ENCODE data around the gene LAYN. TPM values are rescaled to one million over a fixed set of nuclear protein-coding genes. Genes with fewer than 3 reads are reported as not detected.
A peak's percentile ranks its signal among the peaks of the same experiment; 100 is the strongest.

The LAYN gene
- total and polyA plus RNA-seq, 12 donors, result 1.6 to 4.9 (median 4.0) TPM

DNA sequence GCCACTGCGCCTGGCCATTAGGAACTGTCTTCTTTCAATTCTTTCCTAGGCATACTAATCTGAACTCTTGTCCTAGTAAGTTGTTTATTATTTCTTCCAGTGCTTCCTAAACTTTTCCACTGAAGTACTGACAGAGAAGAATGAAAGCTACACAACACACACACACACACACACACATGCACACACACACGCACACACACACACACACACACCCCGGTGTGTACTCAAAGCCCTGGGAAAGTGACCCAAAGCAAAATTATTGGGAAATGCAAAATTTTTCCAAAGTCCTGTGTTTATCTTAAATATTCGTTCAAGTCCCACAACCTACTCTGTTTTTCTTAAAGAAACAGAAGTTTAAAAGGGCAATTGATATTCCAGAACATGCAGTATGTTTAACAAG, 42.4 kb downstream of the LAYN start:
- WGBS, 2 donors, result 66% methylated on average over 4 of the region's 4 CpGs
- H3K4me3 ChIP-seq, result no peak overlapping the region
- ATAC-seq, result no peak
- H3K4me1 ChIP-seq, result no peaks in the 10 kb centered on the region
- no peaks in the 10 kb centered on the region for H3K27me3 ChIP-seq
- H3K9me3 ChIP-seq, result peaks cover 0 to 2% (median 0%) of the 10 kb centered on the region in 11 donors
- intact Hi-C loops (cut with DNase I), result no loop called here
- no peak for DNase-seq
- TF ChIP-seq, protein P1, sequence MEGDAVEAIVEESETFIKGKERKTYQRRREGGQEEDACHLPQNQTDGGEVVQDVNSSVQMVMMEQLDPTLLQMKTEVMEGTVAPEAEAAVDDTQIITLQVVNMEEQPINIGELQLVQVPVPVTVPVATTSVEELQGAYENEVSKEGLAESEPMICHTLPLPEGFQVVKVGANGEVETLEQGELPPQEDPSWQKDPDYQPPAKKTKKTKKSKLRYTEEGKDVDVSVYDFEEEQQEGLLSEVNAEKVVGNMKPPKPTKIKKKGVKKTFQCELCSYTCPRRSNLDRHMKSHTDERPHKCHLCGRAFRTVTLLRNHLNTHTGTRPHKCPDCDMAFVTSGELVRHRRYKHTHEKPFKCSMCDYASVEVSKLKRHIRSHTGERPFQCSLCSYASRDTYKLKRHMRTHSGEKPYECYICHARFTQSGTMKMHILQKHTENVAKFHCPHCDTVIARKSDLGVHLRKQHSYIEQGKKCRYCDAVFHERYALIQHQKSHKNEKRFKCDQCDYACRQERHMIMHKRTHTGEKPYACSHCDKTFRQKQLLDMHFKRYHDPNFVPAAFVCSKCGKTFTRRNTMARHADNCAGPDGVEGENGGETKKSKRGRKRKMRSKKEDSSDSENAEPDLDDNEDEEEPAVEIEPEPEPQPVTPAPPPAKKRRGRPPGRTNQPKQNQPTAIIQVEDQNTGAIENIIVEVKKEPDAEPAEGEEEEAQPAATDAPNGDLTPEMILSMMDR (IDR thresholded peaks at IDR 0.05), result no peak
- no peak overlapping the region for H3K27ac ChIP-seq
- H3K36me3 ChIP-seq, result no peaks in the 10 kb centered on the region

DNA sequence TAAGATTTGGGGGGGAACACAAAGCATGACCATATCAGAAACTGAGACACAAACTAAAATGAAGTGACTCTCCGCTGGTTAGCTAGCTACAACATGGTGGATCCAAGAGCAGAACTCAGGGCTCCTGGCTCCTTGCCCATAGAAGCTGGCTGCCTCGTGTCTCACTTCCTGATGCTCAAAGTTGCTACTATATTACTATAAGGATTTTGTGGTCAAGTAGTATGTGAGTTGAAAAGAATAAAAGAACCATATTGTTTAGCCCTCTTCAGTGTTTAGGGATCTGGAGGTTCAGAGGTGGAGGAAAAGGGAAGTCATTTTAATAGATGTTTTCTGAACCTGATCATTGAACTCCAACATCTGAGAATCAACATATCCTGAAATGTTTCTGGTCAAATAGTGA, 44.9 kb downstream of the LAYN start:
- 49 to 54% methylated on average over 2 of the region's 2 CpGs for WGBS, 2 donors
- H3K4me3 ChIP-seq, result no peak overlapping the region
- no peak overlapping the region for H3K27ac ChIP-seq
- H3K27me3 ChIP-seq, result no peaks in the 10 kb centered on the region
- intact Hi-C loops (cut with DNase I), result loop anchor here in 6 of 10 donors (5.0 kb wide), 3 partner anchors 192 to 257 kb away; no protein-coding TSS in a partner anchor
- ATAC-seq, result no peak
- H3K36me3 ChIP-seq, result no peaks in the 10 kb centered on the region
- H3K9me3 ChIP-seq, result peaks cover 0 to 3% (median 0%) of the 10 kb centered on the region in 11 donors
- no peak for DNase-seq
- H3K4me1 ChIP-seq, result no peaks in the 10 kb centered on the region
- TF ChIP-seq, protein P1 (IDR thresholded peaks at IDR 0.05), result no peak

DNA sequence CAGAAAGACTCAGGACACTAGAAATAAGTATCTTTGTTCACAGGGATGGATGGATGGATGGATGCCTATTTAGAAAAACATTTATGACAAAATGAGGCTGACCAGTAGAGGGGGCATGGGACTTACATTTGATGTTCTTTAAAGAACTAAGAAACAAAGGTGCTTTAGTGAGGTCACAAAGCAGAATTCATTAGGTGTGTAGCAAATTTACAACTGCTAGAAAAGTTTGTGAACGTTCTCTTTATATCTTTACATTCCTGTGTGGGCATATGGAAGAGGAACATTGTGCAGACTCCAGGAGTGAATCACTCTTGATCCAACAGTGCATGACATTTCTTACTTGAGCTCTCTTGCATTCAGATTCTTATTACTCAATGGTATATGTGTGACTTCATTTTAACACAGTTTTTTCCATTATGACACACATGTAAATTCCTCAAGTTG, 45.9 kb downstream of the LAYN start:
- ATAC-seq (peak in 4 of 8 donors; percentile 27 to 57 (median 44)), DNase-seq (peak in 1 of 2 donors; percentile 50)
- 8 to 9% methylated on average over 1 of the region's 1 CpG for WGBS, 2 donors
- Histone ChIP-seq H3K27ac (no peak overlapping the region), H3K9me3 (peaks cover 0 to 3% (median 0%) of the 10 kb centered on the region in 11 donors), H3K36me3 (no peaks in the 10 kb centered on the region), H3K4me3 (no peak overlapping the region), H3K4me1 (no peaks in the 10 kb centered on the region), H3K27me3 (no peaks in the 10 kb centered on the region)
- intact Hi-C loops (cut with DNase I), result loop anchor here in 7 of 10 donors (1.0 to 5.0 kb wide), 5 partner anchors 190 to 256 kb away; no protein-coding TSS in a partner anchor
- TF ChIP-seq, protein P1 (IDR thresholded peaks at IDR 0.05), result peak; percentile 21 to 73 (median 62)

DNA sequence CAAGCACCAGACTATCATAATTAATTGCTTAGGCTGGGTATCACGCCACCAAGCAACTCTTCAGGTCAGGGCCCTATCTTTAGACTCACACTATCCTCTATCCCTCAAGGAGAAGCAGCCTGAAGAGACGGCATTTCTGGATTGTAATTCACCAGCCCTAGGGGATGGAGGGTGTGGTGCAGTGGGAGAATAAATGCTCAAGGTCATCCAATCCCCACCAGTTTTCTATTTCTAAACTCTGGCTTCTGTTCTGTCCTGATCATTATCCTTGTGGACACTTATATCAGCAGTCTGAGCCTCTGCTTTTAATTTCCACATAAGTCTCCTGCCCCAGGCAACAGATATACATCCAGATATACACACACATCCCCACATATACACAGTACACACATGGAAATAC, 48.6 kb downstream of the LAYN start:
- peaks cover 0 to 3% (median 0%) of the 10 kb centered on the region in 11 donors for H3K9me3 ChIP-seq
- H3K36me3 ChIP-seq, result no peaks in the 10 kb centered on the region
- intact Hi-C loops (cut with DNase I), result loop anchor here in 6 of 10 donors (5.0 kb wide), 3 partner anchors 188 to 253 kb away; no protein-coding TSS in a partner anchor
- no peaks in the 10 kb centered on the region for H3K4me1 ChIP-seq
- TF ChIP-seq, protein P1 (IDR thresholded peaks at IDR 0.05), result no peak
- WGBS, 2 donors, result 81 to 85% methylated on average over 2 of the region's 2 CpGs
- ATAC-seq (no peak), DNase-seq (no peak)
- H3K4me3 ChIP-seq, result no peak overlapping the region
- no peak overlapping the region for H3K27ac ChIP-seq
- no peaks in the 10 kb centered on the region for H3K27me3 ChIP-seq
